Activated CD4-positive, alpha-beta T cell treated with anti-CD3 and anti-CD28 coated beads for 24 hours (primary cell): ENCODE data around the gene PLSCR3.

Experiments
- DNase-seq, 2 donors: peaks; one replicate each; pipeline ENCODE4 v3.0.0-alpha.2; 2020; ENCODE audit warnings: low read depth in 2 of 2

PLSCR3 gene

DNA sequence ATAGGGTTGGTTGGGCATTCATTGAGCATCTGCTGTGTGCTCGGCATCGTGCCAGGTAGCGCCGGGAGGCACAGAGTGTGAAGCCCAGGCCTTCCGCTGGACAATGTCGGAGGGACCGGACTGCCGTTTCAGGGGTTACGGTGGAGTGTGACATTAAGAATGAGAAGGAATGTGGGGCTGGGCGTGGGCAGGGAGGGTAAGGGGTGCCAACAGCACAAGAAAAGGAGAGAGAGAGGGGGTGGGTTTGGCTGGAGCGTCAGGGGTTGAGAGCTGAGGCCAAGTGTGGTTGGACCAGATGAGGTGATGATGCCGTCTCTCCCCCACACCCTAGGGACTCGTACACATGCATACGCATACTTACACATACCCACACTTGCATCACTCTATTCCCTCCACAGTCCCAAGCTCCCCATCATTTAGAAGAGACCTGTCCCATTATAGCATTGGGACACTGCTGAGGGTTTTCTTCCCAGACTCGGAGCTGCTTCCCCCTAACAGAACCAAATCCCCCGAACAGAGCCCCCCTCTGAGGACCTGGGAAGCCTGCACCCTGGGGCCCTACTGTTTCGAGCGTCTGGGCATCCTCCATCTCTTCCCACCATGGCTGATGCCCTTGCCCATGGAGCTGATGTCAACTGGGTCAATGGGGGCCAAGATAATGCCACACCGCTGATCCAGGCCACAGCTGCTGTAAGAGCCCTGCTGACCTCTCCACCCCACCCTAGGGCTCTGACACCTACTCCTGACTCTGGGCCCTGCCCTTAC lies 45.7 kb downstream of the PLSCR3 start:
- no peak for DNase-seq

DNA sequence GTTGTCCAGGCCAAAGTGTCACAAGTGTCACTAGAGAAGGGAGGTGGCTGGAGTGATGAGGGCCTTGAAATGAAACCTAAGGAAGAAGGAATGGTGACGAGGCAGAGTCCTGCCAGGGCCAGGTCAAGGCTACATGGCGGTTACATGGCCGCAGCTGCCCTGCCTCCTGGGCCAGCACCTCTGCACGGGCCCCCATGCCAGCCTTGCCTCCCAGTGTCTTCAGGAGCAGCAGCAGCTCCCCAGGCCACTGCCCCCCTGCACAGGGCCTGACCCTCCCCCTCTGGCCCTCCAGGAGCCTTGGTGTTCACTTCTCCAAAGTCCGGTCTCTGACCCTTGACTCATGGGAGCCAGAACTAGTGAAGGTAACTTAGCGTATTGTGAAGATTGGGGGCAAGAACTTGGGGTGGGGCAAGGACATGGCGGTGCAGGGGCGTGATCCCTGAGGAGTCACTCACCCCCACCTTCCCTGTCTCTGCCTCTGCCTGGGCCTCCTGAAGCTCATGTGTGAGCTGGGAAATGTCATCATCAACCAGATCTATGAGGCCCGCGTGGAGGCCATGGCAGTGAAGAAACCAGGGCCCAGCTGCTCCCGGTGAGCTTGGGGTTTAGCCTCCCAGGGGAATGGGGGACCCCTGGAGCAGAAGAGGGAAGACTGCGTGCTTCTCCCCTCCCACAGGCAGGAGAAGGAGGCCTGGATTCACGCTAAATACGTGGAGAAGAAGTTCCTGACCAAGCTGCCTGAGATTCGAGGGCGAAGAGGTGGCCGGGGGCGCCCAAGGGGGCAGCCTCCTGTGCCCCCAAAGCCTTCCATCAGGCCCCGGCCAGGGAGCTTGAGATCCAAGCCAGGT lies 46.5 kb downstream of the PLSCR3 start:
- no peak for DNase-seq

DNA sequence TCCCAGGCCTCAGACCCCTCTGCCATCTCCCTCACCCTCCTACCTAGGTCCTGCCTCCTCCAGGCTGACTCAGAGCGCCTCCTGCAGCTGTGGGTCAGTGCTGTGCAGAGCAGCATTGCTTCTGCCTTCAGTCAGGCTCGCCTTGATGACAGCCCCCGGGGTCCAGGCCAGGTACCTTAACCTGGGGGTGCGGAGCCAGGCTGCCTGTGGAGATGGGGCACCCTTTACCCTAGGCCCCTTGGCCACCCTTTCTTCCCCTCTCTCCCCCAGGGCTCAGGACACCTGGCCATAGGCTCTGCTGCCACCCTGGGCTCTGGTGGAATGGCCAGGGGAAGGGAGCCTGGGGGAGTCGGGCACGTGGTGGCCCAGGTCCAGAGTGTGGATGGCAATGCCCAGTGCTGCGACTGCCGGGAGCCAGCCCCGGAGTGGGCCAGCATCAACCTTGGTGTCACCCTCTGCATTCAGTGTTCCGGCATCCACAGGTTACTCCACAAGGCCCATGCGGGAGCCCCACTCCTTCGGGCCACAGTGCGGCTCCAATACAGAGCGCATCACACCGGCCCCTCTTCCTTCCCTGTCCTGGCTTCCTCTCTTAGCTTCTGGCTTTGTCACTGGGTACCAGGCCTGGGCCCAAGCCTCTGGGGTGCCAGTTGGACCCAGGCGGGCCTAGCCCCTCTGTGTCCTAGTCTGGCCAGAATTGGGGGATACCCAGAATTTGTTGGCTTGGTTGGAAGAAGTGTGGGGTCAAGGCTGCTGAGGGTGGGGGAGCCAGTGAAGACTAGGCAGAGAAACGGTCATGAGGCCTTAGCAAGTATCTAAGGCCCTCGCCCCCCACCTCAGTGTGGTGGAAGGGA lies 47.3 kb downstream of the PLSCR3 start:
- DNase-seq: no peak

DNA sequence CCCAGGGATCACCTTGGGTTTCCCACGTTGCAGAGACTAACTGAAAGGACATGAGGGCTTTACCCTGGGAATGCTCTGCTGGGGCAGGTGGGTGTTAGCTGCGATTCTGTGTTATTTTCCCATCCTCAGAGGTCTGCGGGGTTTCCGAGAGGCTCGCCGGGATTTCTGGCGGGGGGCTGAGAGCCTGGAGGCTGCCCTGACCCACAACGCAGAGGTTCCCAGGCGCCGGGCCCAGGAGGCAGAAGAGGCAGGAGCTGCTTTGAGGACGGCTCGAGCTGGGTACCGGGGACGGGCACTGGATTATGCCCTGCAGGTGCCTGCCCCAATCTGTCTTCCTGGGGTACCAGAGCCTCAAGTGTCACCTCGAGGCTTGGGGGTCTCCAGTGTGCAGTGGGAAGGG lies 51.1 kb downstream of the PLSCR3 start:
- no peak for DNase-seq

DNA sequence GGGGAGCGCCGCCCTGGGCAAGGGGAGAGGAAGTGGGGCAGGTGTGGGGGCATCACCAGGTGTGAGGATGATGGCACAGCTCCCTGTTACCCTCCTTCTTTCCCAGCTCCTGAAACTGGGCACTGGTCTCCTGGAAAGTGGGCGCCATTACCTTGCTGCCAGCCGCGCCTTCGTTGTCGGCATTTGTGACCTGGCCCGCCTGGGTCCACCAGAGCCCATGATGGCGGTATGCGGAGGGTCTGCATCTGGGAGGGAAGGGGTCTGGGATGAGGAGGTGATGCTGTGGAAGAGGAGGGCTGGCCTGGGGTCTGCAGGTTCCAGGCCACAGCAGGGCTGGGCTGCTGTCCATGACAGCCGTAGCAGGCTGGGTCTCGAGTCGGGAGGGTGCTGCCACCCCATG lies 52.5 kb downstream of the PLSCR3 start:
- DNase-seq: no peak

DNA sequence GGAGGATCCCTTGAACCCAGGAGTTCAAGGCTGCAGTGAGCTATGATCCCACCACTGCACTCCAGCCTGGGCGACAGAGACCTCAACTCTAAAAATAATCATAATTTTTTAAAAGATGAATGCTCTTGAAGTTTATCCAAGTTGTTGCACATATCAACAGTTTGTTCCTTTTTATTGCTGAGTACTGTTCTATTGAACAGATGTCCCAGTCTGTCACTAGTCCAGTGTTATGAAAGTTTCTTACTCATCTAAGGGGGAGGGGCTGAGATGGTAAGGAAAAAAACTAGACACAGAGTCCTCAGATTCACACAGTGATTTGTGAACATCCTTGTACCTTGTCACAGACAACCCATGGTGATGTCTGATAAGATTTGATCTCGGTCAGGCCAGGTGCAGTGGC lies 54.1 kb downstream of the PLSCR3 start:
- DNase-seq: no peak
